Fibroblast of the aortic adventitia (primary cell): Measurements from ENCODE around the gene MUS81. TPM values are rescaled to one million over a fixed set of nuclear protein-coding genes. Genes with fewer than 3 reads are reported as not detected.

Source experiments
- DNase-seq: peaks from one replicate; pipeline ENCODE4 v3.0.0-alpha.2; 2010; ENCODE audit warnings: low read depth
- H3K4me3 ChIP-seq: 2 replicates; pipeline ENCODE4 v1.5.1; 2011; ENCODE audit warnings: low read depth, mild to moderate bottlenecking, control low read depth, low read length, moderate library complexity
- total RNA-seq: library from RNA; depleted of rRNA; stranded (reverse); fragments of >200 nt; gene quantifications from 2 replicates; pipeline ENCODE4 v1.2.3, GENCODE V29; 2012; ENCODE audit warnings: low replicate concordance
- TF ChIP-seq, protein P1 (sequence below): IDR thresholded peaks from 2 replicates; pipeline ENCODE4 v1.5.1; 2011; ENCODE audit warnings: mild to moderate bottlenecking, low read length, control low read depth, inconsistent platforms; ENCODE audit not compliant: insufficient read depth

MUS81 gene
- total RNA-seq, 1 donor: 31.8 TPM

DNA sequence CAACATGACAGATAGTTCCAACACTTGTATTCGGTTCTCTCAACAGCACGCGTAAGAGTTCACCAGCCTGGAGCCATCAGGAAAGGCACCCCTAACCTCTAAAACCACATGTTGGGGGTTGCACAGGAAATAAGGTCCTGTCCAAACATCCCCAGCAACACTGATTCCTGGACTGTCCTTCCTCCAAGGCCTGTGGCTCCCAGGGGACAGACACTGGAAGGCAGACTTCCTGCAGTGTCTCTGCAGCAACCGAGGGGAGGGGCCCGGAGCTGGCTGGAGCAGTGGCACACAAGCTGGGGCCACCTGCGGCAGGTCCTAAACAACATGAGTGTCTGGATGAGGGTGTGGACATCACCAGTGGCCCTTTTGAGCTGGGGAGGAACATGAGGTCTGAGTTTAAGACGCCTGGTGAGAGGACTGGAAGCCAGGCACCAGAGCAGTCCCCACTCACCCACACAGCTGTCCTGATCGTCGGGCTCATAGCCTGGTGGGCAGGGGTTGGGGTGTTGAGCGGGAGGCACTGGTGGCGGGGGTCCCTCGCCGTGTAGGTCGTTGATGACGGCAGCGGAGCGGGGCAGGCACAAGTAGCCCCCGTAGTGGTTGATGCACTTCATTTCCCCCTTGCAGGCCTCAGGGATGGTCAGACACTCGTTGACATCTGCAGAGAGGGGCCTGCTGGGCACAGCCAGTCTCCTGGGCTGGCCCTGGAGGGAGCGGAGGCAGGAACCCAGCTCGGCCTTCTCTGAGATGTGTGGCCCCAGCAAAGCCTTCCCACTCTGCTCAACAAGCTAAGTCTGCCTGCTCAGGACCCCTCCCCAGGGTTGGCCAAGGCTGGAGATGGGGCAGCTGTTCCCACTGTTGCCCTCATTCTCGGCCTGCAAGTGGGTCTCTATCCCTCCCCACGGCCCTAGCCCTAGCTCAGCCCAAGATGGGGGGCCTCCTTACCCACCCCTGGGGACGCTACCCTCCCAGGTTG lies 10.8 kb downstream of the MUS81 start:
- DNase-seq: no peak
- H3K4me3 ChIP-seq: peak overlapping the region; percentile 67
- TF ChIP-seq, protein P1, sequence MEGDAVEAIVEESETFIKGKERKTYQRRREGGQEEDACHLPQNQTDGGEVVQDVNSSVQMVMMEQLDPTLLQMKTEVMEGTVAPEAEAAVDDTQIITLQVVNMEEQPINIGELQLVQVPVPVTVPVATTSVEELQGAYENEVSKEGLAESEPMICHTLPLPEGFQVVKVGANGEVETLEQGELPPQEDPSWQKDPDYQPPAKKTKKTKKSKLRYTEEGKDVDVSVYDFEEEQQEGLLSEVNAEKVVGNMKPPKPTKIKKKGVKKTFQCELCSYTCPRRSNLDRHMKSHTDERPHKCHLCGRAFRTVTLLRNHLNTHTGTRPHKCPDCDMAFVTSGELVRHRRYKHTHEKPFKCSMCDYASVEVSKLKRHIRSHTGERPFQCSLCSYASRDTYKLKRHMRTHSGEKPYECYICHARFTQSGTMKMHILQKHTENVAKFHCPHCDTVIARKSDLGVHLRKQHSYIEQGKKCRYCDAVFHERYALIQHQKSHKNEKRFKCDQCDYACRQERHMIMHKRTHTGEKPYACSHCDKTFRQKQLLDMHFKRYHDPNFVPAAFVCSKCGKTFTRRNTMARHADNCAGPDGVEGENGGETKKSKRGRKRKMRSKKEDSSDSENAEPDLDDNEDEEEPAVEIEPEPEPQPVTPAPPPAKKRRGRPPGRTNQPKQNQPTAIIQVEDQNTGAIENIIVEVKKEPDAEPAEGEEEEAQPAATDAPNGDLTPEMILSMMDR: no peak

DNA sequence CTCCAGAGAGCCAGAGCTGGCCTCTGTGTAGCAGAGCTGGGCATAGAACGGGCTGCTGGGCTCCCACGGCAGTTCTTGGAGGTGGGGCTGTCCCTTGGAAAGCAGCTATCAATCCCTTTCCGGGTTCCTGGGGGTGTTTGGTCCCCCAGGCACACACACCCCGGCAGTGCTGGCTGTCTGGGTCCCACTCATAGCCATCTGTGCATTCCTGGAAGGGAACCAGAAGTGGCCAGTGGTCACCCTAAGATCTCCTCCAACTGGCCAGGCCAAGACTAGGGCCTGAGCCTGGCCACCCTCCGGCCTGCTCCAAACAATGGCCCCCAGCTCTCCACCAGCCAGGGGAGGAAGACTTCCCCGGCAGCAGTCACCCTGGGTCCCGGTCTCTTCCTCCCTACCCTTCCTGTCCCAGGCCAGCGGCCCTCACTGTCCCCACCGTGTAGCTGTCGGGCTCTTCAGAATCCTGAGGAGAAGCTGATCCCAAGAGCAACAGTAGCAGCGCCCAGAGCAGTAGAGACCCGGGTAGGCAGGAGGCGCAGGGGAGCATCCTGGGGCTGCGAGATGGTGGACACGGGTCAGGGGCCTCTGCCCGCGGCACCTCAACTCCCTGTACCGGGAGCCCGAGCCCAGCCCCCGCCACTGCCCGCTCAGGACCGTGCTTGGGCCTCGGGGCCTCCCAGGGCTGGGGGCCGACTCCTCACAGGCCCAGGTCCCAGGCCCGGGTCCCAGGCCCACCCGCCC lies 11.7 kb downstream of the MUS81 start:
- no peak for DNase-seq
- TF ChIP-seq, protein P1: peak; percentile 43
- H3K4me3 ChIP-seq: peak overlapping the region; percentile 67

DNA sequence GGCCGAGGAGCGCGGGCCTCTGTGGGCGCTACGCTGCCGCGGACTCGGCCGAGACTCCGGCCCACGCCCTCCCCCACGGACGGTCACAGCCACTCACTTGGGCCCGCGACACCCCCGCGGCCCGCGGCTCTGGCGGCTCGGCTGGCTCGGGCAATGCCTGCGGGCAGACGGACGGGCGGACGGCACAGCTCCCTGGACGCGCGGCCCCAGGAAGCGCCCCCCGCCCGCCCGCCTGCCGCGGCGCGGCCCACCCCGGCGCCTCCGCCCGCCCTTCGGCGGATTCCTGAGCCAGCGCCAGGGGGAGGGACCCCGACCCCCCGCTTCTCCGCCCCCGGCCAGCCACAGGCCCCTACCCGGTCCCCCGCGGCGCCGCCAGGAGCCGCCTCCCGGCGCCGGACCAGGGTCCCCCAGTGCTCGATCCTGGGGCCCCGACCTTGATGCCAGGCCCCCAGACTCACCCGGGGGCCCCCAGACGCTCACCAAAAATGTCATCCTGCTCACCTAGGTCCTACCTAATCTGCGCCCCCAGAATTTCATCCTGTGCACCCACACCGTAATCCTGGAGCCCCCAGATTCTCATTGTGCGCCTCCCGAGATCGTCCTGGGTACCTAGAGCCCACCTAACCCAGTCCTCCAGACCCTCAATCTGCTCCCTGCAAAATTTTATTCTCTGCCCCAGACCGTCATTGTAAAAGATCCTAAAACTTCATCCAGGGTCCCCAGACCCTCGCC lies 12.5 kb downstream of the MUS81 start, which contains the start of gene EFEMP2:
EFEMP2 (minus strand) TSS at position 215 of the 732 bp plus-strand sequence. CDS start 446 bp downstream, outside the sequence.
- TF ChIP-seq, protein P1: no peak
- no peak for DNase-seq
- H3K4me3 ChIP-seq: peak within 1 kb of the TSS; percentile 67

DNA sequence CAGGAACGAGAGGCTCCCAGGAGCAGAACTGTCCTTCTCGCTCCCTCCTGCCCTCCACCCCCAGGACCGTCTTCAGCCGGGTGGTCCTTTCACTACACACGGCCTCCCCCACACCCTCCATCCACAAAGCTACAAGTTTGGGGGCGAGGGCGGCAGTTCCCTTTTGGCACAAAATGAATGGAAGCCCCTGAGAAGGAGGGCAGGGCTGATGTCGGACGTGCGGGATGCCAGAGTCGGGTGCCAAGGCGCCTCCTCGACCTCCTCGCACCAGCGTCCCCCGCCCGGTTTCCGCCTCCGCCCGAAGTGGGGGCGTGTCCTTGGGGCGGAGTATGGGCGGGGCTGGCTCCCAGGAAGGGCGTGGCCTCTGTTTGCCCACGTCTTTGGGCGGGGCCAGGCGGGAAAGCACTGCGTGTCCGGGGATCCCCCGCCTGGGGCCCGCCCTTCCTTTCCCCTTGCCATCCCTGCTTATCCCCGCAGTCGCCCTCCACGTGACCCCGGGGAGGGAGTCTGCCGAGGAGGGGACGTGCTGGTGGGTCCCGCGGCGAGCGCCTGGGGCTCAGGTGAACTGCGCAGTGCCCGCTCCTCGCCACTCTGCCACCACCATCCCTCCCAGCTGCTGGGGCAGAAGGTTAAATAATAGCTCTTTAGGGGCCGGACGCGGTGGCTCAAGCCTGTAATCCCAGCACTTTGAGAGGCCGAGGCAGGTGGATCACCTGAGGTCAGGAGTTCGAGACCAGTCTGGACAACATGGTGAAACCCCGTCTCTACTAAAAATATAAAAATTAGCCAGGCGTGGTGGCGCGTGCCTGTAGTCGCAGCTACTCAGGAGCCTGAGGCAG lies 13.3 kb downstream of the MUS81 start:
- TF ChIP-seq, protein P1: no peak
- peak overlapping the region; percentile 67 for H3K4me3 ChIP-seq
- peak; percentile 91 for DNase-seq

DNA sequence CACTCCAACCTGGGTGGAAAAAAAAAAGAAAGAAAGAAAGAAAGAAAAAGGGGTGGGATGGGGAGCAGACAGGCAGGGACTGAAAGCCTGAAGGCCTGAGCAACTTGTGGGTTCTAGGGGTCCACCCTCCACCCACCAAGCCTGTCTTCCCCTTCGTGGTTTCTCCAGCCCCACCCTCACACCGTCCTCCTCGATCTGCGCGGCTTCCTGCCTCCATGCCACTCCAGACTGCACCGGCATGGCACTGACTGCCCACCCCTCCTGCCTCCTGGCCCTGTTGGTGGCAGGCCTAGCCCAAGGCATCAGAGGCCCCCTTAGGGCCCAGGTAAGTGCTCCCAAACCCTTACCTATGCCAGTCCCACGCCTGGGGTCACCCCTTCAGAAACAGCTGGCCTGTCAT lies 19.4 kb downstream of the MUS81 start, which contains the start of gene CTSW:
CTSW (plus strand) TSS at position 221 of the 400 bp plus-strand sequence; CDS start at position 239, 18 bp downstream.
- H3K4me3 ChIP-seq: no peak within 1 kb of the TSS
- DNase-seq: no peak
- TF ChIP-seq, protein P1: no peak
